Adrenal gland (tissue), 5 donors: ENCODE measurements around the gene TTF1.

Experiments used
- POLR2A ChIP-seq, 2 donors: fragments of 450-650 bp; IDR thresholded peaks; one replicate each; pipeline ENCODE4 v1.6.1; 2017; ENCODE audit warnings: antibody characterized with exemption in 2 of 2, mild to moderate bottlenecking in 2 of 2, moderate library complexity in 1 of 2
- TF ChIP-seq, protein P1 (sequence below), 6 experiments: fragments of 450-650 bp in 4 of 6; fragments of 200-600 bp in 2 of 6; sonication (generic) in 1 of 6; IDR thresholded peaks; 1 replicate in 5 of 6; 2 replicates in 1 of 6; pipeline versions ENCODE4 v1.5.1 to v1.8.0; 2016 to 2021; ENCODE audit warnings: antibody characterized with exemption in 6 of 6, mild to moderate bottlenecking in 2 of 6, moderate library complexity in 1 of 6
- donor health status: DM: no; HTN: no; CAD: no.

DNA sequence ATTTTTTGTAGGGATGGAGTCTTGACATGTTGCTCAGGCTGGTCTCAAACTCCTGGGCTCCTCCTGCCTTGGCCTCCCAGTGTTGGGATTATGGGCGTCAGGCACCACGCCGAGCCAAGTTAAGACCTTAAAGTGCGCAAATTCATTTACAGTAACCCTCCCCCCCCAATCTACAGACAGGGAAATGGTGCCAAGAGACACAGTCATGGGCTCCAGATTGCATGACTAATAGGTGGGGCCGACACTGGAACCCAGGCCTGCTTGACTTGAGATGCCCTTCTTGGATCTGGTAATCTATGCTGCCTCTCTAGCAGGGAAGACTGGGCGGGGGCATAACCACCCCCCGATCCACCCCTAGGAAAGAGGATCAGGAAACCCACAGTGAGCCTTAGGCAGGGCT, 19.5 kb downstream of the TTF1 start:
- TF ChIP-seq, protein P1, sequence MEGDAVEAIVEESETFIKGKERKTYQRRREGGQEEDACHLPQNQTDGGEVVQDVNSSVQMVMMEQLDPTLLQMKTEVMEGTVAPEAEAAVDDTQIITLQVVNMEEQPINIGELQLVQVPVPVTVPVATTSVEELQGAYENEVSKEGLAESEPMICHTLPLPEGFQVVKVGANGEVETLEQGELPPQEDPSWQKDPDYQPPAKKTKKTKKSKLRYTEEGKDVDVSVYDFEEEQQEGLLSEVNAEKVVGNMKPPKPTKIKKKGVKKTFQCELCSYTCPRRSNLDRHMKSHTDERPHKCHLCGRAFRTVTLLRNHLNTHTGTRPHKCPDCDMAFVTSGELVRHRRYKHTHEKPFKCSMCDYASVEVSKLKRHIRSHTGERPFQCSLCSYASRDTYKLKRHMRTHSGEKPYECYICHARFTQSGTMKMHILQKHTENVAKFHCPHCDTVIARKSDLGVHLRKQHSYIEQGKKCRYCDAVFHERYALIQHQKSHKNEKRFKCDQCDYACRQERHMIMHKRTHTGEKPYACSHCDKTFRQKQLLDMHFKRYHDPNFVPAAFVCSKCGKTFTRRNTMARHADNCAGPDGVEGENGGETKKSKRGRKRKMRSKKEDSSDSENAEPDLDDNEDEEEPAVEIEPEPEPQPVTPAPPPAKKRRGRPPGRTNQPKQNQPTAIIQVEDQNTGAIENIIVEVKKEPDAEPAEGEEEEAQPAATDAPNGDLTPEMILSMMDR (IDR thresholded peaks at IDR 0.05): no peak
- no peak for TF ChIP-seq POLR2A (IDR thresholded peaks at IDR 0.05)
